Measurements from ENCODE around the gene SLC22A23.

DNA sequence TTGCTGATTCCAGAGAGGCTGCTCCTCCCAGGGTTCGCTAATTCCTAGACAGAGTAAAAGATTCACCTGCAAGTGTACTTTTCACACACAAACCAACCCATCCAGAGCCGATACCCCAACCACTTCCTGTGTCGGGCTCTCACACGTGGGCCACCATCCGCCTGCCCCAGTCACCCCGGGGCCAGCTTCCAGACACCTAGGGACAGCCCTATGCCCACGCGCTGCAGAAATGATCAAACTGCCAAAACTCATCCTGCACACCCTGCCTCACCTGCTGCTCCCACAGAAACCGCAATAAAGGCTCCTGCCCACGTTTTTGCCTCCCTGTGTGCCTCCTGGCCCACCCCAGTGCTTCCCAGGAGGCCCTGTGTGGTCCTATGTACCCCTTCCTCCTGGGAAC, 138.6 kb downstream of the SLC22A23 start:
- TF ChIP-seq TAF1 (conservative IDR thresholded peaks at IDR 0.05) = no peak
- TF ChIP-seq, protein P1, sequence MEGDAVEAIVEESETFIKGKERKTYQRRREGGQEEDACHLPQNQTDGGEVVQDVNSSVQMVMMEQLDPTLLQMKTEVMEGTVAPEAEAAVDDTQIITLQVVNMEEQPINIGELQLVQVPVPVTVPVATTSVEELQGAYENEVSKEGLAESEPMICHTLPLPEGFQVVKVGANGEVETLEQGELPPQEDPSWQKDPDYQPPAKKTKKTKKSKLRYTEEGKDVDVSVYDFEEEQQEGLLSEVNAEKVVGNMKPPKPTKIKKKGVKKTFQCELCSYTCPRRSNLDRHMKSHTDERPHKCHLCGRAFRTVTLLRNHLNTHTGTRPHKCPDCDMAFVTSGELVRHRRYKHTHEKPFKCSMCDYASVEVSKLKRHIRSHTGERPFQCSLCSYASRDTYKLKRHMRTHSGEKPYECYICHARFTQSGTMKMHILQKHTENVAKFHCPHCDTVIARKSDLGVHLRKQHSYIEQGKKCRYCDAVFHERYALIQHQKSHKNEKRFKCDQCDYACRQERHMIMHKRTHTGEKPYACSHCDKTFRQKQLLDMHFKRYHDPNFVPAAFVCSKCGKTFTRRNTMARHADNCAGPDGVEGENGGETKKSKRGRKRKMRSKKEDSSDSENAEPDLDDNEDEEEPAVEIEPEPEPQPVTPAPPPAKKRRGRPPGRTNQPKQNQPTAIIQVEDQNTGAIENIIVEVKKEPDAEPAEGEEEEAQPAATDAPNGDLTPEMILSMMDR (IDR thresholded peaks at IDR 0.05; ENCODE audit: low read depth, low read length, missing input control) = no peak
- TF ChIP-seq, protein P2, sequence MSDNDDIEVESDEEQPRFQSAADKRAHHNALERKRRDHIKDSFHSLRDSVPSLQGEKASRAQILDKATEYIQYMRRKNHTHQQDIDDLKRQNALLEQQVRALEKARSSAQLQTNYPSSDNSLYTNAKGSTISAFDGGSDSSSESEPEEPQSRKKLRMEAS (IDR thresholded peaks at IDR 0.05) = no peak
- TF ChIP-seq GABPA (IDR thresholded peaks at IDR 0.05 in 1 of 2, conservative IDR thresholded peaks at IDR 0.05 in 1 of 2) = no peak
- TF ChIP-seq RAD21 (IDR thresholded peaks at IDR 0.05) = no peak
- TF ChIP-seq, protein P3, sequence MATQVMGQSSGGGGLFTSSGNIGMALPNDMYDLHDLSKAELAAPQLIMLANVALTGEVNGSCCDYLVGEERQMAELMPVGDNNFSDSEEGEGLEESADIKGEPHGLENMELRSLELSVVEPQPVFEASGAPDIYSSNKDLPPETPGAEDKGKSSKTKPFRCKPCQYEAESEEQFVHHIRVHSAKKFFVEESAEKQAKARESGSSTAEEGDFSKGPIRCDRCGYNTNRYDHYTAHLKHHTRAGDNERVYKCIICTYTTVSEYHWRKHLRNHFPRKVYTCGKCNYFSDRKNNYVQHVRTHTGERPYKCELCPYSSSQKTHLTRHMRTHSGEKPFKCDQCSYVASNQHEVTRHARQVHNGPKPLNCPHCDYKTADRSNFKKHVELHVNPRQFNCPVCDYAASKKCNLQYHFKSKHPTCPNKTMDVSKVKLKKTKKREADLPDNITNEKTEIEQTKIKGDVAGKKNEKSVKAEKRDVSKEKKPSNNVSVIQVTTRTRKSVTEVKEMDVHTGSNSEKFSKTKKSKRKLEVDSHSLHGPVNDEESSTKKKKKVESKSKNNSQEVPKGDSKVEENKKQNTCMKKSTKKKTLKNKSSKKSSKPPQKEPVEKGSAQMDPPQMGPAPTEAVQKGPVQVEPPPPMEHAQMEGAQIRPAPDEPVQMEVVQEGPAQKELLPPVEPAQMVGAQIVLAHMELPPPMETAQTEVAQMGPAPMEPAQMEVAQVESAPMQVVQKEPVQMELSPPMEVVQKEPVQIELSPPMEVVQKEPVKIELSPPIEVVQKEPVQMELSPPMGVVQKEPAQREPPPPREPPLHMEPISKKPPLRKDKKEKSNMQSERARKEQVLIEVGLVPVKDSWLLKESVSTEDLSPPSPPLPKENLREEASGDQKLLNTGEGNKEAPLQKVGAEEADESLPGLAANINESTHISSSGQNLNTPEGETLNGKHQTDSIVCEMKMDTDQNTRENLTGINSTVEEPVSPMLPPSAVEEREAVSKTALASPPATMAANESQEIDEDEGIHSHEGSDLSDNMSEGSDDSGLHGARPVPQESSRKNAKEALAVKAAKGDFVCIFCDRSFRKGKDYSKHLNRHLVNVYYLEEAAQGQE (IDR thresholded peaks at IDR 0.05) = no peak
- TF ChIP-seq, protein P4, sequence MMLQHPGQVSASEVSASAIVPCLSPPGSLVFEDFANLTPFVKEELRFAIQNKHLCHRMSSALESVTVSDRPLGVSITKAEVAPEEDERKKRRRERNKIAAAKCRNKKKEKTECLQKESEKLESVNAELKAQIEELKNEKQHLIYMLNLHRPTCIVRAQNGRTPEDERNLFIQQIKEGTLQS (IDR thresholded peaks at IDR 0.05) = no peak
- TF ChIP-seq, protein P5, sequence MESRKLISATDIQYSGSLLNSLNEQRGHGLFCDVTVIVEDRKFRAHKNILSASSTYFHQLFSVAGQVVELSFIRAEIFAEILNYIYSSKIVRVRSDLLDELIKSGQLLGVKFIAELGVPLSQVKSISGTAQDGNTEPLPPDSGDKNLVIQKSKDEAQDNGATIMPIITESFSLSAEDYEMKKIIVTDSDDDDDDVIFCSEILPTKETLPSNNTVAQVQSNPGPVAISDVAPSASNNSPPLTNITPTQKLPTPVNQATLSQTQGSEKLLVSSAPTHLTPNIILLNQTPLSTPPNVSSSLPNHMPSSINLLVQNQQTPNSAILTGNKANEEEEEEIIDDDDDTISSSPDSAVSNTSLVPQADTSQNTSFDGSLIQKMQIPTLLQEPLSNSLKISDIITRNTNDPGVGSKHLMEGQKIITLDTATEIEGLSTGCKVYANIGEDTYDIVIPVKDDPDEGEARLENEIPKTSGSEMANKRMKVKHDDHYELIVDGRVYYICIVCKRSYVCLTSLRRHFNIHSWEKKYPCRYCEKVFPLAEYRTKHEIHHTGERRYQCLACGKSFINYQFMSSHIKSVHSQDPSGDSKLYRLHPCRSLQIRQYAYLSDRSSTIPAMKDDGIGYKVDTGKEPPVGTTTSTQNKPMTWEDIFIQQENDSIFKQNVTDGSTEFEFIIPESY (IDR thresholded peaks at IDR 0.05) = no peak
- TF ChIP-seq JUND (IDR thresholded peaks at IDR 0.05) = no peak
- TF ChIP-seq FOXA1 (IDR thresholded peaks at IDR 0.05) = no peak
- no peak for TF ChIP-seq YY1 (IDR thresholded peaks at IDR 0.05)
- TF ChIP-seq HNF4G (IDR thresholded peaks at IDR 0.05) = no peak
